Activated CD4-positive, alpha-beta T cell treated with anti-CD3 and anti-CD28 coated beads, Interleukin-2, amount 10 ng/mL, durations not matched to agents 24 days and 14 days (primary cell): Measurements from ENCODE around the gene GALNT18. TPM values are rescaled to one million over a fixed set of nuclear protein-coding genes. Genes with fewer than 3 reads are reported as not detected.

Experiments used
- DNase-seq: peaks from one replicate; pipeline ENCODE4 v3.0.0; 2022
- H3K27ac Mint-ChIP-seq: one replicate; pipeline ENCODE4 v1.8.0; 2022; ENCODE audit warnings: mild to moderate bottlenecking, mixed read lengths
- H3K27me3 Mint-ChIP-seq: one replicate; pipeline ENCODE4 v1.8.0; 2022; ENCODE audit warnings: mixed read lengths
- H3K36me3 Mint-ChIP-seq: one replicate; pipeline ENCODE4 v1.8.0; 2022; ENCODE audit warnings: low read depth, mild to moderate bottlenecking, mixed read lengths
- H3K4me1 Mint-ChIP-seq: one replicate; pipeline ENCODE4 v1.8.0; 2021; ENCODE audit warnings: mixed read lengths
- H3K4me3 Mint-ChIP-seq: one replicate; pipeline ENCODE4 v1.8.0; 2022; ENCODE audit warnings: mild to moderate bottlenecking, moderate library complexity, mixed read lengths
- H3K9me3 Mint-ChIP-seq: one replicate; pipeline ENCODE4 v1.8.0; 2021; ENCODE audit warnings: mixed read lengths
- intact Hi-C: fragments of 100-400 bp; cut with micrococcal nuclease; formaldehyde crosslinking; loops from one replicate; pipeline ENCODE4 v1.15.1; 2023
- total RNA-seq: library from RNA; stranded (reverse); gene quantifications from 2 replicates; pipeline ENCODE4 v1.2.3, GENCODE V29; 2022

Gene GALNT18
- total RNA-seq, 1 donor from 2014 or later = 8.6 TPM

DNA sequence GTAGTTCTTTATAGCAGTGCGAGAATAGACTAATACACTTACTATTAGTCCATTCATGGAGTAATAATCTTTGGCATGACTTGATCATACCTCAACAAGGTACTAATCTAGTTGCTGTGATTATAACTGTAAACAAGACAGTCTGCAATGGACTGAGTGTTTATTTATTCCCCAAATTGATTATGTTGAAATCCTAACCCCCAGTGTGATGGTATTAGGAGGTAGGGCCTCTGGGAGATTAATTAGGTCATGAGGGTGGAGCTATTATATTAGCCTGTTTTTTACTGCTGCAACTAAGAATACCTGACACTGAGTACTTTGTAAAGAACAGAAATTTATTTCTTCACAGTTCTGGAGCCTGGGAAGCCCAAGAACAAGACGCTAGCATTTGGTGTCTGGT lies 237.8 kb downstream of the GALNT18 start:
- Mint-ChIP-seq H3K27ac (no peak overlapping the region), H3K27me3 (no peaks in the 10 kb centered on the region), H3K4me3 (no peak overlapping the region), H3K4me1 (no peaks in the 10 kb centered on the region), H3K36me3 (no peaks in the 10 kb centered on the region), H3K9me3 (no peaks in the 10 kb centered on the region)
- intact Hi-C loops = no loop called here
- DNase-seq = no peak

- Mint-ChIP-seq H3K4me1 (no peaks in the 10 kb centered on the region), H3K9me3 (no peaks in the 10 kb centered on the region), H3K27me3 (no peaks in the 10 kb centered on the region), H3K4me3 (no peak overlapping the region), H3K36me3 (no peaks in the 10 kb centered on the region), H3K27ac (no peak overlapping the region)
- intact Hi-C loops = no loop called here
- no peak for DNase-seq
Observed at GRCh38 chr11:11382858-11383532, 238.8 kb downstream of the GALNT18 start.

DNA sequence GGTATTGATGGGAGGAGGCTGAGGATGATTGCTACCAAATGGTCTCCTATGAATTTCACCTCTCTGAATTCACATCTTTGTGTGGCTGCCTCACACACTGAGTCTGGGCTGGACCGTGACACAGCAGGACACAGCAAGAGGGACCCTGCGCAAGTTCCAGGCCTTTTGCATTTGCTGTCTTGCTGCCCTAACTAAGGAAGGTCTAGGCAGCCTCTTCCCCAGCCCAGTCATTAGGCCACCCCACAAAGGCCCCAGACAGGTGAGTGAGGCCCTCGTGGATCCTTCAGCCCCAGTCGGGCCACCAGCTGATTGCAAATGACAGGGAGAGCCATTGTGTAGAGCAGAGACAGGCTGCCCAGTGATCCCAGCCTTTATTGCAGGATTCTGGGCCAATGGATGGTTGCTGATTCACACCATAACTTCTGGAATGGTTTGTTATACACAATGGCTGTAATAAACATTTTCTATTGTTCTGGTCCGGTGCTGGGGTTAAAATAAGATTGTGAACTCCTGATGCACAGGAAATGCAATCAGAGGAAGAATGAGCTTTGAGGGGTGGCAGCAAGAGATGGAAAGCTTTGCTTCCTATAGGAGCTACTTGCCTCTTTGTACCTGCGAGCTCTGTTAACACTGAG lies 240.2 kb downstream of the GALNT18 start:
- Mint-ChIP-seq H3K36me3 (no peaks in the 10 kb centered on the region), H3K9me3 (no peaks in the 10 kb centered on the region), H3K27me3 (no peaks in the 10 kb centered on the region), H3K4me1 (no peaks in the 10 kb centered on the region), H3K27ac (no peak overlapping the region), H3K4me3 (no peak overlapping the region)
- intact Hi-C loops = no loop called here
- no peak for DNase-seq

DNA sequence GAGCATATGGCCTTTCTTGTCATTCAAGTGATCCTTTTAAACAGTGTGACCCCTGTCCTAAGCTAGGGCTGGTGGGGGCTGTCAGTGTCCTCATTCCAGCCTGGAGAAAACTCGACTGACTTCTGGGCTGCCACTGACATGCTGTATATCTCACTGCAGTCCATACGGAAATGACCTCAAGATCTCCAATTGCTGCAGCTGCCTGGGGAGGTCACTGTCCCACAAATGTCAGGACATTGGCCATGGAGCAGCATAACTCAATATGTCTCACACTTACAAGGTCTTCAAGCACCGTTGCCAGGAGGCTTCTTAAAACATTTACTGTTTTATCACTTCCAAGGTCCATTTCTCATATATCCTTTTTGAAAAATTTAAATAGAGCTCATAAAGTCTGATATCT lies 240.9 kb downstream of the GALNT18 start:
- H3K4me1 Mint-ChIP-seq = no peaks in the 10 kb centered on the region
- no peaks in the 10 kb centered on the region for H3K36me3 Mint-ChIP-seq
- no peaks in the 10 kb centered on the region for H3K27me3 Mint-ChIP-seq
- intact Hi-C loops = no loop called here
- no peak overlapping the region for H3K4me3 Mint-ChIP-seq
- no peak overlapping the region for H3K27ac Mint-ChIP-seq
- no peaks in the 10 kb centered on the region for H3K9me3 Mint-ChIP-seq
- no peak for DNase-seq

DNA sequence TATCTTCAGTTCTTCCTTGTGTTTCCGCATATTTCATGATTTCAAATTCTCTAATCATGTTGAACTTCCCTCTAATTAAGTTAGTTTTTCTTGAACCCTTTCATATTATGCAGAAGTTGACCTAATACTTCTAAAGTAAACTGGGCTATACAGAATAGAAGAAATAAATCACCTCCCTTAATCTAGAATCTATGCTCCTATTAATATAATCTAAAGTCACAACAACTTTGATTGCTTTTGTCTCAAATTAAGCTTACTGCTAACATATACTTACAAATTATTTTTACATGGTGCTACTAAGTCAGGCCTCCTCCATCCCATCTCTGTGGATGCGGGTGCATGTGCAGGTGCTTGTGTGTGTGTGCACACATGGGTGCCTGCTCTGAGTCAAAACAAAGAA lies 241.5 kb downstream of the GALNT18 start:
- DNase-seq = no peak
- Mint-ChIP-seq H3K9me3 (no peaks in the 10 kb centered on the region), H3K4me3 (no peak overlapping the region), H3K36me3 (no peaks in the 10 kb centered on the region), H3K27ac (no peak overlapping the region), H3K27me3 (no peaks in the 10 kb centered on the region), H3K4me1 (no peaks in the 10 kb centered on the region)
- intact Hi-C loops = no loop called here

DNA sequence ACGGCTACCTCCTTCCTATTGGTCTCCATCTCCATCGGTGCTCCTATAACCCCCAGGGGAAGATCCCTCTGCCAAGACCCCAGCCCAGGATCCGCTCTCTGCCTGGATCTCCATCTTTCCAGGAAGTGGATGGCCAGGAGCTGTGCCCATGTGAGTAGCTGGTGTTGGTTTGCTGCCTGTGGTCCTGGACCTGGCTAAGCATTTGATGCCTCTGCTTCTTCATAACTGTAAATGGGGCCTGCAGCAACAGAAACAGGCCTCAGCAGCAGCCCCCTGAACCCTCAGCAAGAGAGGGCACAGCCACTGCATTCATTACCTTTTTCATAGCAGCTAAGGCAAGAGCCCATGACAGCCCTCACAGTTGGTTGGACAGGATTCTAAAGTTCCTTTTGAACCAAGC lies 242.1 kb downstream of the GALNT18 start:
- Mint-ChIP-seq H3K4me1 (no peaks in the 10 kb centered on the region), H3K9me3 (no peaks in the 10 kb centered on the region), H3K27me3 (no peaks in the 10 kb centered on the region), H3K4me3 (no peak overlapping the region), H3K36me3 (no peaks in the 10 kb centered on the region), H3K27ac (no peak overlapping the region)
- intact Hi-C loops = no loop called here
- no peak for DNase-seq

GRCh38 chr11:11378184-11378940 lies 243.4 kb downstream of the GALNT18 start:
- DNase-seq = no peak
- H3K27me3 Mint-ChIP-seq = no peaks in the 10 kb centered on the region
- H3K4me3 Mint-ChIP-seq = no peak overlapping the region
- no peaks in the 10 kb centered on the region for H3K4me1 Mint-ChIP-seq
- no peaks in the 10 kb centered on the region for H3K9me3 Mint-ChIP-seq
- intact Hi-C loops = no loop called here
- H3K36me3 Mint-ChIP-seq = no peaks in the 10 kb centered on the region
- H3K27ac Mint-ChIP-seq = no peak overlapping the region

- H3K36me3 Mint-ChIP-seq = no peaks in the 10 kb centered on the region
- H3K4me3 Mint-ChIP-seq = no peak overlapping the region
- H3K27me3 Mint-ChIP-seq = no peaks in the 10 kb centered on the region
- H3K4me1 Mint-ChIP-seq = no peaks in the 10 kb centered on the region
- intact Hi-C loops = no loop called here
- H3K9me3 Mint-ChIP-seq = no peaks in the 10 kb centered on the region
- DNase-seq = no peak
- H3K27ac Mint-ChIP-seq = no peak overlapping the region
Observed at GRCh38 chr11:11374358-11375148, 247.3 kb downstream of the GALNT18 start.

- no peak overlapping the region for H3K27ac Mint-ChIP-seq
- no peaks in the 10 kb centered on the region for H3K27me3 Mint-ChIP-seq
- DNase-seq = no peak
- no peaks in the 10 kb centered on the region for H3K36me3 Mint-ChIP-seq
- no peak overlapping the region for H3K4me3 Mint-ChIP-seq
- H3K9me3 Mint-ChIP-seq = no peaks in the 10 kb centered on the region
- intact Hi-C loops = no loop called here
- no peaks in the 10 kb centered on the region for H3K4me1 Mint-ChIP-seq
Observed at GRCh38 chr11:11373934-11374333, 247.9 kb downstream of the GALNT18 start.

DNA sequence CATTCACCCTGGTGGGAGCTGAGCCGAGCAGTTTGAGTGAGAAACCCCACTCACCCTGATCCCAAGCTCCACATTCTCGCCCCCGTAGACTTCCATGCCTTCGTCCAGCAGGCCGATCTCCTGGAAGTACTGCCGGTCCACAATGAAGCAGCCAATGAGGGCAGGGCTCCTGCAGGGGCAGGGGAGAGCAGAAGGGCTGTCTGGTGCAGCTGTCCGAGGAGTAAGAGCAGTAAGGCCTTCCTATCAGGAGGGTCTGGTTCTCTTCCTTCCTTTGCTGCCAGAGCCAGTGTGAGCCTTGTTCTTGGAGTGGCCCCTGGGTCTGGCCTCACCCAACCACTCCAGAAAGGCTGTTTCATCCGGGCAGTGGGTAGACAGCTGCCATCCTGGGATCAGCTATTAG lies 249.3 kb downstream of the GALNT18 start:
- Mint-ChIP-seq H3K4me1 (no peaks in the 10 kb centered on the region), H3K9me3 (no peaks in the 10 kb centered on the region), H3K36me3 (no peaks in the 10 kb centered on the region), H3K27me3 (no peaks in the 10 kb centered on the region), H3K27ac (no peak overlapping the region), H3K4me3 (no peak overlapping the region)
- intact Hi-C loops = no loop called here
- no peak for DNase-seq

DNA sequence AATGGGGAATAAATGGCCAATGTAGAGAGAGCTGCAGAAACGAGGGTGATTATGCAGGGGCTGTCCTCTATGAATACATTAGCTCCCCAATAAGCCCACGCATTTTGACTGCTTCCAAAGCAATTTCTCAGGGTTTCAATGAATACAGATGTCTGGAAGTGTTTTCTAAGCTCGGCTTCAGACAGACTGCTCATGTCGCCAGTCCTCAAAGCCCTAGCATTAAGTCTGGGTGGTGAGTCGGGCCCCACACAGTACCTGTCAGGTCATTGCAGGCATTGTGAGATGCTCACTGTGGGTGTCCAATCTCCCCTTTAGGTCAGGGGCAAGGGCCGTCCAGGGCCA lies 250.9 kb downstream of the GALNT18 start:
- Mint-ChIP-seq H3K27me3 (no peaks in the 10 kb centered on the region), H3K27ac (no peak overlapping the region), H3K36me3 (no peaks in the 10 kb centered on the region), H3K9me3 (no peaks in the 10 kb centered on the region), H3K4me1 (no peaks in the 10 kb centered on the region), H3K4me3 (no peak overlapping the region)
- no peak for DNase-seq
- intact Hi-C loops = no loop called here

DNA sequence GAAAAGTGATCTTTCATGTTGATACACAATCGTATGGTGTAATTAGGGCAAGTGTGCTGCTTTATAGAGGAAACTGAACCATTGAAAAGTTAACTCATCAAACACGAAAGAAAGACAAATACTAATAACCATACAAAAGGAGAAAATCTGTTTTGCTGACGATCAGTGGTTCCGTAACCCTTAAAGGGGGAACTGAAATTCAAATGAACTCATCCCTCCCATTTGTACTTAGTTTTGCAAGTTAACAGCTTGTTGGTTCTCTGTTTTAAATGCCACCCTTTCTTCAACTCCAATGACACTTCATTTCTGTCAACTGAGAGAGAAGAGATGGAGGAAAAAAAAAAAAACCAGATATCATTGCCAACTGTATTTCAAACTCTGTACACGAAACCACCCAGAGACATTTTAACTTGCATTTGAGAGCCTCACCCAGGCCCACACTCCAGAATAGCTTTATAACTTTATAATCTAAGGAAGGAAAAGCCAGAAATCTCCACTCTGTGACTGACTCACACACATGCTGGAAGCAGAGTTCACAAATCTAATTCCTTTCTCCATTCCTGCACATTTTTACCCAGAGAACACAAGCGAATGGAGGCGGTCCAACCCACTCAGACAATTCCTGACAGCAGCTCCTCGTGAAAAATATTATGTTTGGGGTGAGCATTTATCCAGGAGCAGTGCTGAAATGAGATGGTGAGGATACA lies 251.4 kb downstream of the GALNT18 start:
- H3K9me3 Mint-ChIP-seq = no peaks in the 10 kb centered on the region
- H3K4me3 Mint-ChIP-seq = no peak overlapping the region
- no peak overlapping the region for H3K27ac Mint-ChIP-seq
- intact Hi-C loops = no loop called here
- H3K36me3 Mint-ChIP-seq = no peaks in the 10 kb centered on the region
- H3K4me1 Mint-ChIP-seq = no peaks in the 10 kb centered on the region
- H3K27me3 Mint-ChIP-seq = no peaks in the 10 kb centered on the region
- no peak for DNase-seq

DNA sequence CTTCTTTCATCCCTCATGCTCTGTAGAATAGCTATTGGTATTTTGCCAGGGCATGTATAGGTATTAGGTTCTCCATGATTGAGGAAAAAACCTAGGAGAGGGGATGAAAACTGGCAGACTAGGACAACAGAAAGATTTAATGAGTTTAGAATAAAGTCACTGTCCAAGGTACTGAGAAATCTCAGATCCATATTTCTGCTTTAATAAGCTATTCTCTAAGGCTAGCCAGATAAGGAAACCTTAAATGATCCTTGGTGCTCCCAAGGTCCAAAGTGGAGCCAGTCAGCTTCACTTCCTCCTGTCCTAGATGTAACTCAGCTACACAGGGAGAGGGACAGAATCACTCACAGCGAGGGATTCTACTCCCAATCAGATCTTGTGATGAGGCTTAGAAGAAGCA lies 255.0 kb downstream of the GALNT18 start:
- H3K4me3 Mint-ChIP-seq = no peak overlapping the region
- H3K27me3 Mint-ChIP-seq = no peaks in the 10 kb centered on the region
- H3K9me3 Mint-ChIP-seq = no peaks in the 10 kb centered on the region
- intact Hi-C loops = no loop called here
- no peaks in the 10 kb centered on the region for H3K36me3 Mint-ChIP-seq
- DNase-seq = no peak
- H3K4me1 Mint-ChIP-seq = no peaks in the 10 kb centered on the region
- no peak overlapping the region for H3K27ac Mint-ChIP-seq
